ENCODE results near the gene CLSTN2. TPM values are rescaled to one million over a fixed set of nuclear protein-coding genes. Genes with fewer than 3 reads are reported as not detected.

CLSTN2 gene
- total and polyA plus RNA-seq, 2 experiments from 2014 or later = 23.0 to 27.0 TPM

- Histone ChIP-seq H3K4me2 (no peak overlapping the region), H3K36me3 (replicated peaks; ENCODE audit: insufficient read depth, low read depth) (no peaks in the 10 kb centered on the region), H2AFZ (no peak overlapping the region), H3K79me2 (no peaks in the 10 kb centered on the region), H3K9me3 (ENCODE audit: low read depth) (no peaks in the 10 kb centered on the region), H3K4me1 (ENCODE audit: insufficient read depth) (no peaks in the 10 kb centered on the region), H3K27ac (no peak overlapping the region), H4K20me1 (ENCODE audit: insufficient read depth, poor library complexity, severe bottlenecking) (no peaks in the 10 kb centered on the region), H3K9me2 (replicated peaks; ENCODE audit: insufficient read depth) (no peaks in the 10 kb centered on the region), H3K27me3 (no peaks in the 10 kb centered on the region), H3K4me3 (no peak overlapping the region)
- no peak for DNase-seq (ENCODE audit: low spot score)
- 36% methylated on average over 8 of the region's 8 CpGs for WGBS (ENCODE audit: low lambda C conversion rate, missing lambda C conversion rate)
- TF ChIP-seq CTCF (IDR thresholded peaks at IDR 0.05; ENCODE audit: poor library complexity) (no peak), EZH2phosphoT487 (IDR thresholded peaks at IDR 0.05; ENCODE audit: low read depth, severe bottlenecking, unreplicated experiment) (no peak), EZH2 (IDR thresholded peaks at IDR 0.05; ENCODE audit: borderline replicate concordance) (no peak)
Measured at GRCh38 chr3:140432229-140432669, 497.3 kb downstream of the CLSTN2 start.

- WGBS (ENCODE audit: low lambda C conversion rate, missing lambda C conversion rate) = 86% methylated on average over 2 of the region's 2 CpGs
- no peaks in the 10 kb centered on the region for H3K27me3 ChIP-seq
- H2AFZ ChIP-seq = no peak overlapping the region
- no peak overlapping the region for H3K4me2 ChIP-seq
- H3K27ac ChIP-seq = no peak overlapping the region
- no peaks in the 10 kb centered on the region for H3K9me2 ChIP-seq (replicated peaks; ENCODE audit: insufficient read depth)
- no peaks in the 10 kb centered on the region for H4K20me1 ChIP-seq (ENCODE audit: insufficient read depth, poor library complexity, severe bottlenecking)
- no peaks in the 10 kb centered on the region for H3K36me3 ChIP-seq (replicated peaks; ENCODE audit: insufficient read depth, low read depth)
- no peaks in the 10 kb centered on the region for H3K9me3 ChIP-seq (ENCODE audit: low read depth)
- no peaks in the 10 kb centered on the region for H3K79me2 ChIP-seq
- TF ChIP-seq EZH2phosphoT487 (IDR thresholded peaks at IDR 0.05; ENCODE audit: low read depth, severe bottlenecking, unreplicated experiment) (no peak), CTCF (IDR thresholded peaks at IDR 0.05; ENCODE audit: poor library complexity) (no peak), EZH2 (IDR thresholded peaks at IDR 0.05; ENCODE audit: borderline replicate concordance) (no peak)
- no peaks in the 10 kb centered on the region for H3K4me1 ChIP-seq (ENCODE audit: insufficient read depth)
- DNase-seq (ENCODE audit: low spot score) = no peak
- H3K4me3 ChIP-seq = no peak overlapping the region
Measured at GRCh38 chr3:140433431-140433830, 498.4 kb downstream of the CLSTN2 start.

GRCh38 chr3:140434261-140434905, 499.4 kb downstream of the CLSTN2 start:
- H3K4me2 ChIP-seq = no peak overlapping the region
- H3K9me2 ChIP-seq (replicated peaks; ENCODE audit: insufficient read depth) = no peaks in the 10 kb centered on the region
- no peaks in the 10 kb centered on the region for H3K4me1 ChIP-seq (ENCODE audit: insufficient read depth)
- no peak overlapping the region for H3K27ac ChIP-seq
- TF ChIP-seq EZH2phosphoT487 (IDR thresholded peaks at IDR 0.05; ENCODE audit: low read depth, severe bottlenecking, unreplicated experiment) (no peak), EZH2 (IDR thresholded peaks at IDR 0.05; ENCODE audit: borderline replicate concordance) (no peak)
- no peaks in the 10 kb centered on the region for H3K9me3 ChIP-seq (ENCODE audit: low read depth)
- DNase-seq (ENCODE audit: low spot score) = no peak
- H3K79me2 ChIP-seq = no peaks in the 10 kb centered on the region
- no peaks in the 10 kb centered on the region for H3K27me3 ChIP-seq
- no peaks in the 10 kb centered on the region for H3K36me3 ChIP-seq (replicated peaks; ENCODE audit: insufficient read depth, low read depth)
- H2AFZ ChIP-seq = no peak overlapping the region
- no peaks in the 10 kb centered on the region for H4K20me1 ChIP-seq (ENCODE audit: insufficient read depth, poor library complexity, severe bottlenecking)
- 78% methylated on average over 5 of the region's 5 CpGs for WGBS (ENCODE audit: low lambda C conversion rate, missing lambda C conversion rate)
- no peak overlapping the region for H3K4me3 ChIP-seq

GRCh38 chr3:140436421-140436820, 501.4 kb downstream of the CLSTN2 start:
- TF ChIP-seq CTCF (IDR thresholded peaks at IDR 0.05; ENCODE audit: poor library complexity) = no peak
- Histone ChIP-seq H3K36me3 (replicated peaks; ENCODE audit: insufficient read depth, low read depth) (no peaks in the 10 kb centered on the region), H2AFZ (no peak overlapping the region), H3K9me2 (replicated peaks; ENCODE audit: insufficient read depth) (no peaks in the 10 kb centered on the region), H3K4me1 (ENCODE audit: insufficient read depth) (no peaks in the 10 kb centered on the region), H3K4me3 (no peak overlapping the region), H3K9me3 (ENCODE audit: low read depth) (no peaks in the 10 kb centered on the region), H4K20me1 (ENCODE audit: insufficient read depth, poor library complexity, severe bottlenecking) (no peaks in the 10 kb centered on the region), H3K27me3 (no peaks in the 10 kb centered on the region), H3K27ac (no peak overlapping the region), H3K79me2 (no peaks in the 10 kb centered on the region), H3K4me2 (no peak overlapping the region)
- DNase-seq (ENCODE audit: low spot score) = no peak
- 95% methylated on average over 4 of the region's 4 CpGs for WGBS (ENCODE audit: low lambda C conversion rate, missing lambda C conversion rate)

Measured in hepatocyte (in vitro differentiated cells).